Keratinocyte (primary cell): ENCODE measurements around the gene SVOP.

Experiments
- EZH2 ChIP-seq: IDR thresholded peaks from one replicate; pipeline ENCODE4 v1.6.1; 2012; ENCODE audit warnings: inconsistent platforms, mild to moderate bottlenecking, low read length, moderate library complexity
- TF ChIP-seq, protein P1 (sequence below), 3 experiments: IDR thresholded peaks in 1 of 3; conservative IDR thresholded peaks in 1 of 3; optimal IDR thresholded peaks in 1 of 3; 2 replicates in 2 of 3; 3 replicates in 1 of 3; pipeline versions ENCODE3 to v1.5.1; 2011; ENCODE audit warnings: low read length in 3 of 3, mild to moderate bottlenecking in 3 of 3, moderate library complexity in 2 of 3, control low read depth in 1 of 3, inconsistent platforms in 1 of 3; ENCODE audit not compliant: insufficient read depth in 2 of 3; ENCODE audit errors: extremely low read depth in 1 of 3

GRCh38 chr12:109004017-109004416 is 16.9 kb downstream of the SVOP start:
- TF ChIP-seq, protein P1, sequence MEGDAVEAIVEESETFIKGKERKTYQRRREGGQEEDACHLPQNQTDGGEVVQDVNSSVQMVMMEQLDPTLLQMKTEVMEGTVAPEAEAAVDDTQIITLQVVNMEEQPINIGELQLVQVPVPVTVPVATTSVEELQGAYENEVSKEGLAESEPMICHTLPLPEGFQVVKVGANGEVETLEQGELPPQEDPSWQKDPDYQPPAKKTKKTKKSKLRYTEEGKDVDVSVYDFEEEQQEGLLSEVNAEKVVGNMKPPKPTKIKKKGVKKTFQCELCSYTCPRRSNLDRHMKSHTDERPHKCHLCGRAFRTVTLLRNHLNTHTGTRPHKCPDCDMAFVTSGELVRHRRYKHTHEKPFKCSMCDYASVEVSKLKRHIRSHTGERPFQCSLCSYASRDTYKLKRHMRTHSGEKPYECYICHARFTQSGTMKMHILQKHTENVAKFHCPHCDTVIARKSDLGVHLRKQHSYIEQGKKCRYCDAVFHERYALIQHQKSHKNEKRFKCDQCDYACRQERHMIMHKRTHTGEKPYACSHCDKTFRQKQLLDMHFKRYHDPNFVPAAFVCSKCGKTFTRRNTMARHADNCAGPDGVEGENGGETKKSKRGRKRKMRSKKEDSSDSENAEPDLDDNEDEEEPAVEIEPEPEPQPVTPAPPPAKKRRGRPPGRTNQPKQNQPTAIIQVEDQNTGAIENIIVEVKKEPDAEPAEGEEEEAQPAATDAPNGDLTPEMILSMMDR (optimal IDR thresholded peaks at IDR 0.05 in 1 of 3, IDR thresholded peaks at IDR 0.05 in 1 of 3, conservative IDR thresholded peaks at IDR 0.05 in 1 of 3; ENCODE audit: extremely low read depth in 1 of 3, insufficient read depth in 2 of 3, low read length in 3 of 3) = no peak
- no peak for TF ChIP-seq EZH2
